Measurements from ENCODE around the gene KRT27. TPM values are rescaled to one million over a fixed set of nuclear protein-coding genes. Genes with fewer than 3 reads are reported as not detected.

Gene KRT27
- total and polyA plus RNA-seq, 9 of the 15 experiments (the other 6 are each of a cell fraction or from before 2014, with no cell fraction given): 0.10 TPM; not detected in 8

- TF ChIP-seq, protein P1, sequence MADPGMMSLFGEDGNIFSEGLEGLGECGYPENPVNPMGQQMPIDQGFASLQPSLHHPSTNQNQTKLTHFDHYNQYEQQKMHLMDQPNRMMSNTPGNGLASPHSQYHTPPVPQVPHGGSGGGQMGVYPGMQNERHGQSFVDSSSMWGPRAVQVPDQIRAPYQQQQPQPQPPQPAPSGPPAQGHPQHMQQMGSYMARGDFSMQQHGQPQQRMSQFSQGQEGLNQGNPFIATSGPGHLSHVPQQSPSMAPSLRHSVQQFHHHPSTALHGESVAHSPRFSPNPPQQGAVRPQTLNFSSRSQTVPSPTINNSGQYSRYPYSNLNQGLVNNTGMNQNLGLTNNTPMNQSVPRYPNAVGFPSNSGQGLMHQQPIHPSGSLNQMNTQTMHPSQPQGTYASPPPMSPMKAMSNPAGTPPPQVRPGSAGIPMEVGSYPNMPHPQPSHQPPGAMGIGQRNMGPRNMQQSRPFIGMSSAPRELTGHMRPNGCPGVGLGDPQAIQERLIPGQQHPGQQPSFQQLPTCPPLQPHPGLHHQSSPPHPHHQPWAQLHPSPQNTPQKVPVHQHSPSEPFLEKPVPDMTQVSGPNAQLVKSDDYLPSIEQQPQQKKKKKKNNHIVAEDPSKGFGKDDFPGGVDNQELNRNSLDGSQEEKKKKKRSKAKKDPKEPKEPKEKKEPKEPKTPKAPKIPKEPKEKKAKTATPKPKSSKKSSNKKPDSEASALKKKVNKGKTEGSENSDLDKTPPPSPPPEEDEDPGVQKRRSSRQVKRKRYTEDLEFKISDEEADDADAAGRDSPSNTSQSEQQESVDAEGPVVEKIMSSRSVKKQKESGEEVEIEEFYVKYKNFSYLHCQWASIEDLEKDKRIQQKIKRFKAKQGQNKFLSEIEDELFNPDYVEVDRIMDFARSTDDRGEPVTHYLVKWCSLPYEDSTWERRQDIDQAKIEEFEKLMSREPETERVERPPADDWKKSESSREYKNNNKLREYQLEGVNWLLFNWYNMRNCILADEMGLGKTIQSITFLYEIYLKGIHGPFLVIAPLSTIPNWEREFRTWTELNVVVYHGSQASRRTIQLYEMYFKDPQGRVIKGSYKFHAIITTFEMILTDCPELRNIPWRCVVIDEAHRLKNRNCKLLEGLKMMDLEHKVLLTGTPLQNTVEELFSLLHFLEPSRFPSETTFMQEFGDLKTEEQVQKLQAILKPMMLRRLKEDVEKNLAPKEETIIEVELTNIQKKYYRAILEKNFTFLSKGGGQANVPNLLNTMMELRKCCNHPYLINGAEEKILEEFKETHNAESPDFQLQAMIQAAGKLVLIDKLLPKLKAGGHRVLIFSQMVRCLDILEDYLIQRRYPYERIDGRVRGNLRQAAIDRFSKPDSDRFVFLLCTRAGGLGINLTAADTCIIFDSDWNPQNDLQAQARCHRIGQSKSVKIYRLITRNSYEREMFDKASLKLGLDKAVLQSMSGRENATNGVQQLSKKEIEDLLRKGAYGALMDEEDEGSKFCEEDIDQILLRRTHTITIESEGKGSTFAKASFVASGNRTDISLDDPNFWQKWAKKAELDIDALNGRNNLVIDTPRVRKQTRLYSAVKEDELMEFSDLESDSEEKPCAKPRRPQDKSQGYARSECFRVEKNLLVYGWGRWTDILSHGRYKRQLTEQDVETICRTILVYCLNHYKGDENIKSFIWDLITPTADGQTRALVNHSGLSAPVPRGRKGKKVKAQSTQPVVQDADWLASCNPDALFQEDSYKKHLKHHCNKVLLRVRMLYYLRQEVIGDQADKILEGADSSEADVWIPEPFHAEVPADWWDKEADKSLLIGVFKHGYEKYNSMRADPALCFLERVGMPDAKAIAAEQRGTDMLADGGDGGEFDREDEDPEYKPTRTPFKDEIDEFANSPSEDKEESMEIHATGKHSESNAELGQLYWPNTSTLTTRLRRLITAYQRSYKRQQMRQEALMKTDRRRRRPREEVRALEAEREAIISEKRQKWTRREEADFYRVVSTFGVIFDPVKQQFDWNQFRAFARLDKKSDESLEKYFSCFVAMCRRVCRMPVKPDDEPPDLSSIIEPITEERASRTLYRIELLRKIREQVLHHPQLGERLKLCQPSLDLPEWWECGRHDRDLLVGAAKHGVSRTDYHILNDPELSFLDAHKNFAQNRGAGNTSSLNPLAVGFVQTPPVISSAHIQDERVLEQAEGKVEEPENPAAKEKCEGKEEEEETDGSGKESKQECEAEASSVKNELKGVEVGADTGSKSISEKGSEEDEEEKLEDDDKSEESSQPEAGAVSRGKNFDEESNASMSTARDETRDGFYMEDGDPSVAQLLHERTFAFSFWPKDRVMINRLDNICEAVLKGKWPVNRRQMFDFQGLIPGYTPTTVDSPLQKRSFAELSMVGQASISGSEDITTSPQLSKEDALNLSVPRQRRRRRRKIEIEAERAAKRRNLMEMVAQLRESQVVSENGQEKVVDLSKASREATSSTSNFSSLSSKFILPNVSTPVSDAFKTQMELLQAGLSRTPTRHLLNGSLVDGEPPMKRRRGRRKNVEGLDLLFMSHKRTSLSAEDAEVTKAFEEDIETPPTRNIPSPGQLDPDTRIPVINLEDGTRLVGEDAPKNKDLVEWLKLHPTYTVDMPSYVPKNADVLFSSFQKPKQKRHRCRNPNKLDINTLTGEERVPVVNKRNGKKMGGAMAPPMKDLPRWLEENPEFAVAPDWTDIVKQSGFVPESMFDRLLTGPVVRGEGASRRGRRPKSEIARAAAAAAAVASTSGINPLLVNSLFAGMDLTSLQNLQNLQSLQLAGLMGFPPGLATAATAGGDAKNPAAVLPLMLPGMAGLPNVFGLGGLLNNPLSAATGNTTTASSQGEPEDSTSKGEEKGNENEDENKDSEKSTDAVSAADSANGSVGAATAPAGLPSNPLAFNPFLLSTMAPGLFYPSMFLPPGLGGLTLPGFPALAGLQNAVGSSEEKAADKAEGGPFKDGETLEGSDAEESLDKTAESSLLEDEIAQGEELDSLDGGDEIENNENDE (IDR thresholded peaks at IDR 0.05; ENCODE audit: low read depth, low read length): no peak
- peak; percentile 85 for TF ChIP-seq MAFK (IDR thresholded peaks at IDR 0.05; ENCODE audit: low read length)
- no peak; the same call in 1 of the 2 replicates for TF ChIP-seq TARDBP (IDR thresholded peaks at IDR 0.05)
- no peak for TF ChIP-seq ZNF696 (CRISPR knock-in tag; conservative IDR thresholded peaks at IDR 0.05)
- peak; percentile 88 for TF ChIP-seq HES1 (IDR thresholded peaks at IDR 0.05; ENCODE audit: low read depth)
- TF ChIP-seq ZNF778 (CRISPR knock-in tag; IDR thresholded peaks at IDR 0.05): no peak
- TF ChIP-seq XRCC4 (IDR thresholded peaks at IDR 0.05; ENCODE audit: extremely low read depth, insufficient read depth, insufficient read length): no peak
- no peak for TF ChIP-seq PRMT5 (CRISPR knock-in tag; IDR thresholded peaks at IDR 0.05)
- peak; percentile 69 to 90 for TF ChIP-seq AFF1 (IDR thresholded peaks at IDR 0.05; ENCODE audit: low read depth in 1 of 2, partially characterized antibody in 2 of 2)
- TF ChIP-seq ZNF75A (CRISPR knock-in tag; IDR thresholded peaks at IDR 0.05): no peak
These were observed 45.5 kb upstream of the KRT27 start (continued) for GRCh38 chr17:40827746-40828453.

All from K562 (cell line).